Measurements from ENCODE around the gene PEX12.

DNA sequence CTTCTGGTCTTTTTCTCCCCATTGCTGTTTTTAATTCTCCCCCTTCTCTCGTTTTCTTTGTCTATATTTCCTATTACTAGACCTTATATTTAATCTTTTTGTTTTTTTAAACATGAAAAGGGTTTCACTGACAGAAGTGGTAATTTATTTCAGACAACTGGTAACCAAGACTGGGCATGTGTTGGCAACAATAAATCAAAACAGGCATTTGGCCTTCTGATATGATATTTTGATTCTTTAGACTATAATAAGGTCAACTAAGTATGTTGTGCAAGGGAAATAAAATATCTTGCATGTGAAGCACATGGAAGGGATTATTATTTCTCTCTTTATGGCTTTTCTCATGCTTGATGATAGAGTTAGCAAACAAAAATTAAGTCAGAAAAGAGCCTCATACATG lies 43.4 kb upstream of the PEX12 start:
- TF ChIP-seq, protein P1, sequence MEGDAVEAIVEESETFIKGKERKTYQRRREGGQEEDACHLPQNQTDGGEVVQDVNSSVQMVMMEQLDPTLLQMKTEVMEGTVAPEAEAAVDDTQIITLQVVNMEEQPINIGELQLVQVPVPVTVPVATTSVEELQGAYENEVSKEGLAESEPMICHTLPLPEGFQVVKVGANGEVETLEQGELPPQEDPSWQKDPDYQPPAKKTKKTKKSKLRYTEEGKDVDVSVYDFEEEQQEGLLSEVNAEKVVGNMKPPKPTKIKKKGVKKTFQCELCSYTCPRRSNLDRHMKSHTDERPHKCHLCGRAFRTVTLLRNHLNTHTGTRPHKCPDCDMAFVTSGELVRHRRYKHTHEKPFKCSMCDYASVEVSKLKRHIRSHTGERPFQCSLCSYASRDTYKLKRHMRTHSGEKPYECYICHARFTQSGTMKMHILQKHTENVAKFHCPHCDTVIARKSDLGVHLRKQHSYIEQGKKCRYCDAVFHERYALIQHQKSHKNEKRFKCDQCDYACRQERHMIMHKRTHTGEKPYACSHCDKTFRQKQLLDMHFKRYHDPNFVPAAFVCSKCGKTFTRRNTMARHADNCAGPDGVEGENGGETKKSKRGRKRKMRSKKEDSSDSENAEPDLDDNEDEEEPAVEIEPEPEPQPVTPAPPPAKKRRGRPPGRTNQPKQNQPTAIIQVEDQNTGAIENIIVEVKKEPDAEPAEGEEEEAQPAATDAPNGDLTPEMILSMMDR (conservative IDR thresholded peaks at IDR 0.05; ENCODE audit: low read length), result no peak
- TF ChIP-seq EZH2phosphoT487 (IDR thresholded peaks at IDR 0.05; ENCODE audit: borderline replicate concordance, low read depth, low read length), result no peak
